Left forelimb (tissue), 1 donor: ENCODE results near the gene MED10.
"Not testable (repeated sequence)": the region's sequence is repeated elsewhere in the genome, so short reads cannot be mapped to it uniquely, and the experiment has no call there.

Source experiments
- DNase-seq: peaks from one replicate; pipeline ENCODE4 v3.0.0-alpha.2; 2018; ENCODE audit warnings: low spot score

The MED10 gene

GRCh38 chr5:6372251-6373080 lies 5.9 kb downstream of the MED10 start:
- peak; percentile 17 for DNase-seq

GRCh38 chr5:6371079-6371810 lies 7.1 kb downstream of the MED10 start:
- peak; percentile 30 for DNase-seq

- DNase-seq: peak; percentile 55
Measured at GRCh38 chr5:6370580-6370979, 7.8 kb downstream of the MED10 start.

DNA sequence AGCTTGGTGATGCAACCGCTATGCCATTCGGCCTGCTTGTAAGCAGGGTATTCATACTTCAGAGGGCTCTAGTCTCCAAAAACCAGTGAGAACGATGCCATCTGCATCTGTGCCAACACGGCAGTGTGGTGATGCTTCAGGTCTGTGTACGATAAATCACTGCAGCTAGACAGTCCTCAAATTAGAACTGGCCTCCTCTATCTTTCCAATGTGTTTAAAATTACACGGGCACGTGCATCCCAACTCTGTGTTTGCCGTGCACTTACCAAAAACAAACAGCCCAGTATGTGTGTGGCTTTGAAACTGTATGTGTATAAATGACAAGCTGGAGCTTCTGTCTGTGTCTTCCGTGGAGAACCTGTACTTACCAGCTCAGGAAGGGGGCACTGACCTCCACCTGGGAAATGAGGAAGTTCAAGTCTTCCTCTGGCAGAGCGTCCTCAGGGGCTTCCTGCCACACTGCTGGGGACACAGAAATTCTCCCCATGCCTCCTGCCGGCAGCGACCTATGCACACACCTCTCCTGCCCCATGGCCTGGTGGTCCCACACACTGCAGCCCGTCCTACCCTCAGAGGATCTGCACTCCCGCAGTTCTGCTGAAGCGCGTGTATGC lies 12.3 kb downstream of the MED10 start:
- DNase-seq: peak; percentile 15

- DNase-seq: no peak
Measured at GRCh38 chr5:6365142-6365976, 13.0 kb downstream of the MED10 start.

DNA sequence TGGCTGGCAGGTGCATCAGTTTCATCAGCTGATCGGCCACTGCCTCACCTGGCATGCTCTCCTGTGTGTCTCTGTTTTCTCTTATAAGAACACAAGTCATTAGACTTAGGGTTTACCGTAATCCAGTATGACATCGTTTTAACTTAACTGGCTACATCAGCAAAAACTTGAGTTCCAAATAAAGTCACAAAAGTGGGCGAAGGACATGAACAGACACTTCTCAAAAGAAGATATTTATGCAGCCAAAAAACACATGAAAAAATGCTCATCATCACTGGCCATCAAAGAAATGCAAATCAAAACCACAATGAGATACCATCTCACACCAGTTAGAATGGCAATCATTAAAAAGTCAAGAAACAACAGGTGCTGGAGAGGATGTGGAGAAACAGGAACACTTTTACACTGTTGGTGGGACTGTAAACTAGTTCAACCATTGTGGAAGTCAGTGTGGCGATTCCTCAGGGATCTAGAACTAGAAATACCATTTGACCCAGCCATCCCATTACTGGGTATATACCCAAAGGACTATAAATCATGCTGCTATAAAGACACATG lies 14.8 kb downstream of the MED10 start:
- DNase-seq: not testable (repeated sequence)

DNA sequence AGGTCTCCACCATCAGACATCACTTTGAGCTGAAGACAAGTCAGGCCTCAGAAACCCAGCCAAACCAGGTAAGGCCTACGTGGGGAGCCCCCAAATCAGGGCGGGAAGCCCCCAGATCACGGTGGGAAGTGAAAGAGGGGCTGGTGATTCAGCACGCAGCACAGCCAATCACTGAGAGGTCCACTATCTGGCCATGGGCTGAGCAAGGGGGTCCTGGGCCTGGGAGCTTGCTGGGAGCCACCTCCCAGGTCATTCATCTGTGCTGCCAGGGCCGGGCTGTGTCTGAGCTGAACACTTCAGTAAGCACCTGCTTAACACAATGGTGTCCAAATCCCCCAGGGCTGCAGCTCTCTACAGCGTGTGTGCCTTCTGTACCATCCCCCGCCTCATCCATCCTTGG lies 15.5 kb downstream of the MED10 start:
- DNase-seq: no peak

GRCh38 chr5:6361101-6361500 lies 17.2 kb downstream of the MED10 start:
- peak; percentile 31 for DNase-seq

DNA sequence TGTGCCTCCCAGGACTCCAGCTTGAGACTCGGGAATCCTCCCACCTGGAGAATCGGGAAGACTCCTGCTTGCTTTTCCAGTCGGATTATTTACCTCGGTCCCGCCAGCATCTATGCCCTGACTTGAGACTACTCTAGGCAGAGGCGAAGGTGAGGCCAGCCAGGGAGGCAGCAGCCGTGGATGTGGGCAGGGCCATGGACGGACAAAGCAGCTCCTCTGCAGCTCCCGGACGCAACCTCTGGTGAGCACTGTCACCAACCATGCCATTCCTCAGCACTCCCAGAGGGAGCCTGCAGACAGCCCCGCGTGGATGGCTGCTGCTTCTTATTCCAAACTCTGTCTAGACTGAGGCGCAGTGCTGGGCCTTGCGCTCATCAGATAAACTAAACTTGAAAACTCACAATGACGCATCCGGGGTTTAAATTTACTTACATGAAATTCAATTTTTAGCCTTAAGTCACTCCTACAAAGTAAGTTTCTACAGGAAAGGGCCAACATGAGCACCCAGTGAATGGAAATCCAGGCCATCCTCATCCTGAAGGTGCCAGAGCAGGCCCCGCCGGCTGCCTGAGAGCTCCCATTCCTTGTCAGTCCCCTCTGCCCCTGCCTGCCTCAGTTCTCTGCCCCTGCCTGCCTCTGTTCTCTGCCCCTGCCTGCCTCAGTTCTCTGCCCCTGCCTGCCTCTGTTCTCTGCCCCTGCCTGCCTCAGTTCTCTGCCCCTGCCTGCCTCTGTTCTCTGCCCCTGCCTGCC lies 17.8 kb downstream of the MED10 start:
- peak; percentile 33 for DNase-seq

DNA sequence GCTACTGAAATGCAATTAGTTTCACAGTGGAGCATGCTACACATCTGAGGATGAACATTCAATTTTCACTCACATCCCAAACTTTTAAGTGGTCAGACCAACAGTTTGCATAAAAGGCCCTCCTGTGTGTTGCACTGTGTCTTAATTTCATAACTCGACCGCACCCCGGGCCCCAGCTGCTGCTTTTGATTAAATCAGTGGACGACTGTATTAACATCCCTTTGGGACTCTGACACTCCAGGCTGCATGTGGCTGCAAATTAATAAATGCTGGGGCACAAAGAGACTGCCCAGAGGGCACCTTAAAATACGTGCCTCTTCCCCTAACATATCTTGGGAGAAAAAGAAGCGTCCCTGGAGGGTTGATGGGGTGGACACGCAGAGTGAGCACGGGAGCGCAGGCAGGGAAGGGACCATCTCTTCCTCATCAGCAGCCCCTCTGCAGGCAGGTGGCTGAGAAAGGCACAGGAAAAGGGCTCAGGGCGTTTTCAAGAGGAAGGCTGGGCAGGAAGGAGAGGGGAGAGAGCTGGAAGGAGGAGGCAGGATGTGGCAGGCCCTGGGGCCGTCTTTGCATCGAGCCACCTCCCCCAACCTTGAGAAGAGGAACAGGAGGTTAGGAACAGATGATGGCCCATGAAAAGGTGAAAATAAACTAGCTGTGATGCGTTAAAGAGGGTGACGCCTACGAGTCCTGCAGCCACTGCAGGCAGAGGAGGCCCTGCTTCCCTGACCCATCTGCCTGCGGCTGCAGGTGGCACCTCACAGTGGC lies 18.6 kb downstream of the MED10 start:
- DNase-seq: peak; percentile 26

DNA sequence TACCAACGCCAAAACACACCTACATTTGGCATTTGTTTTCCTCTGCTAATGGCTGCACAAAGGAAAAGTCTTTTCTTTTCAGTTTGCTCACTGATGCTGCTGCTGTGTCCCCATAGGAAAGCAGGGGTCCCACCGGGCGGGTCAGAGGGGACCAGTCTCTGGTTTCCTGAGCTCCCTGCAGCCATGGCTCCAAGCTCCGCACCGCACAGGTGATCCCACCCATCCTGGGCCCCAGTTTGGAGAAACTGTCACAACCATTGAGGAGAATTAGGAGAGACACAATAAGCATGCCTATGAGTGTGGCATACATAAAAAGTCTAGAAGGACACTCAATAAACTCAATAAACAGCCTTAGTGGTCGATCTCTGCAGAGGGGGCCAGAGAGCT lies 19.9 kb downstream of the MED10 start:
- DNase-seq: peak; percentile 25

- peak; percentile 23 for DNase-seq
Measured at GRCh38 chr5:6357817-6358433, 20.4 kb downstream of the MED10 start.

DNA sequence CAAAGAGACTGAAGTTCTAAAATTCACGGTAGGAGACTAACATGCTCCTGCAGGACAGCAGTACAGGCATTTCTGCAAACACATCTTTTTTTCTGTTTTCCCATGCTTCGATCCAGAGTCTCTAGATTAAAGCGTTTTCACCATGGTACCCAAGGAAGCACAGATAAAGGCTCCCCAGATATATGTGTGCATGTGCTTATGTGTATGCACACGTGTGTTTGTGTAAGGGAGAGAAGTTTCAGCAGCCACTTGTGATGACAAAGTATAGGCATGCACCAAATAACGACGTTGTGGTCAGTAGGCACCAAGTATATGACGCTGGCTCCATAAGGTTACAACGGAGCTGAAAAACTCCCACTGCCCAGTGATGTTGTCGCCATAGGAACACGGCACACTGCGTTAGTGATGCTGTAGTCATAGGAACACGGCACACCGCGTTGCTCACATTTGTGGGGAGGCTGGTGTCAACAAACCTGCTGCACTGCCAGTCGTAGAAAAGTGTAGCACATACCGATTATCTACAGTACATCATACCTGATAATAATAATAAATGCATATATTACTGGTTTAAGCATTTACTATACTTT lies 21.7 kb downstream of the MED10 start:
- peak; percentile 3 for DNase-seq

GRCh38 chr5:6355294-6355693 lies 23.1 kb downstream of the MED10 start:
- no peak for DNase-seq

DNA sequence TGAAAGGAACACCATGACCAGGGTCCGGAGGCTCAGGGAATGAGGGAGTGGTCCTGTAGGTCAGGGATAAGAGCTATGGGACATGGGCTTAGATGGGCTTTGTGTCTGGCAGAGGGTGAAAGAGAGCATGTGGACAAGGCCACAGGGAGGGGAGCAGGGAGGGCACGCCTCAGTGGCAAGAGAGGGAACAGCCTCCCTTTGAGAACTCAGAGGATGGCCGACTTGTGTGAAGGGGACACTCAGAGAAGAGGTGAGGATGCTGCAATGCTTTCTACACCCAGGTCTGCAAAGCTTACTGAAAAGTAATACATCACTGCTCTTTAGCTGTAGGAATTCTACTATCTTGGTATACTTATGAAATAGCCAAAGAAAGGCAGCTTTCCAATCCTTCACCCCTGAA lies 23.5 kb downstream of the MED10 start:
- DNase-seq: no peak

DNA sequence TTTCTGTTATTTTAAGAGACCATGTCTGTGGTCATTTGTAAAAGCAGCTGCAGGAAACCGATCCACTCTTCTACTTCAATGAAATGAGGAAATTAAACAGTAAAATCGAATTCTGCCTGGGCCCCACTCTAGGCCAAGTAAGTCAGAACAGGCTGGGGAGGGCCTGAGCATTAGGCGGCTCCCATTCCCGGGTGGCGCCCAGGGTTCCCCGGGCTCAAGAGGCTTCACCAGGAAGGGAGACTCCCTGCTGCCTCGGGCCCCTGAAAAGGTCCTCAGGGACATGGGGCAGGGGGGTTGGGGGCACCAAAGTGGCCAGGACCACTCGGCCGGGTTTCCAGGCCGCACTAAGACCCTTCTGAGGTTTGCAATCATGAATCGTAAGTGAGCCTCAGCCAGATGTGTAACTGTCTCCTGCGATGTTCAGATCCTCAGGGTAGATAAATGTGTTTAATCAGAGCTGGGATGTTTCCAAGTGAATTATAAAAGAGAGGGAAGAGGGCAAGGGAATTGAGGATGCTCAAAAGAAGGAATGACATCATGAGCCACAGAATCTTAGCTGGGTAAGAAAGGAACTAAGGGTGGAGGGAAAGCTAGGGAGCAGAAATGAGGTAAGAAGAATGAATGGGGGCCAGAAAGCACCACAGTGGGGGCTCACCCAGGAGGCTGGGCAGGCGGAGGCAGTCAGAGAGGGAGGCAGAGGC lies 24.6 kb downstream of the MED10 start:
- no peak for DNase-seq

GRCh38 chr5:6350277-6351090 lies 27.9 kb downstream of the MED10 start:
- DNase-seq: no peak

DNA sequence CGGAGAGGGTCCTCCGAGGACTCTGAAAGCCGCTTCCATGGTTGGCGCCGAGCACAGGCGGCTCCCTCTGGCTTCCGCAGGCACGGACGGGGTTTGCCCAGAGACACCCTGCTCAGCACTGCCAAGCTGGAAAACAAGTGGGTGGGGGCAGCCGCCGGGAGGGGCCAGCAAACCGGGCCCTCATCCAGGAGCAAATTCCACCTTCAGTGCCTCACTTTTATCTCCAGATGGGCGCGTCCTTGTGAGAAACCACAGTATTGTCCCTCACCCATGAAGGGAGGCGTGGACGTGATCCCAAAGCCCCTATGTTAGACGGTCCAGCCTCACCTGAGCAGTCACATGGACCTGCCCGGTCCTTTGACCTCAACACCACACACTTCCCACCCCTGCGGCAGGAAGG lies 29.0 kb downstream of the MED10 start:
- DNase-seq: no peak
